ENCODE data around the gene ETV6. TPM values are rescaled to one million over a fixed set of nuclear protein-coding genes. Genes with fewer than 3 reads are reported as not detected.

ETV6 gene
- total and polyA plus RNA-seq, 9 of the 15 experiments (the other 6 are each of a cell fraction or from before 2014, with no cell fraction given) = 0.81 to 12.7 (median 4.1) TPM

DNA sequence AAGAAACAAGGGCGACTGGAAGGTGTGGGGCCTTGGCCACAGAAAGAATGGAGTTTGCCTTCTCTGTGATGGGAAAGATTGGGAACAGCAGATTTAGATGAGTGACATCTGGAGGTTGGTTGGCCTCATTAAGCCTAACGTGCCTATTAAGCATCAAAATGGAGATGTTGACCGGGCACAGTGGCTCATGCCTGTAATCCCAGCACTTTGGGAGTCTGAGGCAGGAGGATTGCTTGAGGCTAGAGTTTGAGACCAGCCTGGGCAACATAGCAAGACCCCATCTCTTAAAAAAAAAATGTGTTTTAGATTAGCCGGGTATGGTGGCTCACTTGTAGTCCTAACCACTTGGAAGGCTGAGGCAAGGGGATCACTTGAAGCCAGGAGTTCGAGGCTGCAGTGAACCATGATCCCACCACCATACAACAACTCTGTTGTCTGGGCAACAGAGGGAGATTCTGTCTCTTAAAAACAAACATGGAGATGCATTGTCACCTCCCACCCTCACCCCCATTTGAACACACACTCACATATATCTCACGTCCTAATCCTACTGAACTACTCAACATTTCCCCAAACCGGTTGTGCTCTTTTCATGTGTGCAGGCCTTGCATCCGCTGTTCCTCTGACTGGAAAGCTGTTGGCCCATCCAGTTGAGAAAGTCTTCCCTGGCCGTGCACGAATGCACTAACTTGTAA lies 172.1 kb downstream of the ETV6 start:
- intact Hi-C loops (cut with micrococcal nuclease) (no loop called here), in situ Hi-C loops (cut with MboI) (no loop called here)
- Histone ChIP-seq H3K79me2 (ENCODE audit: control insufficient read depth, insufficient read depth, low read length) (no peaks in the 10 kb centered on the region), H3K4me3 (no peak overlapping the region), H4K20me1 (replicated peaks; ENCODE audit: control insufficient read depth, insufficient read depth, low read length) (no peaks in the 10 kb centered on the region), H2AFZ (ENCODE audit: low read depth, low read length) (no peak overlapping the region), H3K9me3 (replicated peaks; ENCODE audit: control insufficient read depth, insufficient read depth, low read depth, low read length) (no peaks in the 10 kb centered on the region), H3K36me3 (ENCODE audit: control insufficient read depth, insufficient read depth, low read length) (no peaks in the 10 kb centered on the region), H3K4me1 (replicated peaks in 1 of 2; ENCODE audit: control insufficient read depth in 2 of 2, insufficient read depth in 2 of 2, low read length in 2 of 2) (peaks cover 0 to 5% of the 10 kb centered on the region in 2 experiments; a peak in 3 of 5 replicates), H3K27ac (ENCODE audit: extremely low read depth, low read depth, low read length) (no peak overlapping the region), H3K4me2 (ENCODE audit: insufficient read depth, low read length) (no peak overlapping the region), H3K9ac (ENCODE audit: insufficient read depth in 1 of 2, low read depth in 2 of 2, low read length in 2 of 2) (no peak overlapping the region), H3K9me1 (ENCODE audit: control insufficient read depth, insufficient read depth, low read length) (no peaks in the 10 kb centered on the region), H3K27me3 (ENCODE audit: control insufficient read depth in 2 of 2, insufficient read depth in 2 of 2, low read length in 2 of 2) (no peaks in the 10 kb centered on the region)
- BruUV-seq (replicated peaks) = no TSS peak
- ChIA-PET CTCF (ENCODE audit: low intra/inter-chr PET ratio) (no interaction called here), POLR2A (interaction anchor here (1.0 kb wide), 1 partner anchor 11 kb away, joined by 4 read pairs; no protein-coding TSS in a partner anchor)
- TF ChIP-seq TARDBP (IDR thresholded peaks at IDR 0.05) (no peak), ZNF121 (CRISPR knock-in tag; conservative IDR thresholded peaks at IDR 0.05) (peak; percentile 78), ZNF184 (CRISPR knock-in tag; IDR thresholded peaks at IDR 0.05) (no peak), OTX1 (CRISPR knock-in tag; IDR thresholded peaks at IDR 0.05) (no peak)
- ATAC-seq (no peak), FAIRE-seq (no peak), DNase-seq (ENCODE audit: extremely low read depth in 1 of 4, low spot score in 3 of 4) (no peak)
- 71% methylated on average over 10 of the region's 10 CpGs for WGBS (ENCODE audit: insufficient coverage, low coverage, missing lambda C conversion rate)

GRCh38 chr12:11822081-11822834 lies 172.8 kb downstream of the ETV6 start:
- no peak overlapping the region for H2AFZ ChIP-seq (ENCODE audit: low read depth, low read length)
- H3K9ac ChIP-seq (ENCODE audit: insufficient read depth in 1 of 2, low read depth in 2 of 2, low read length in 2 of 2) = no peak overlapping the region
- DNase-seq (ENCODE audit: extremely low read depth in 1 of 4, low spot score in 3 of 4) (no peak), ATAC-seq (no peak), FAIRE-seq (no peak)
- no peaks in the 10 kb centered on the region for H4K20me1 ChIP-seq (replicated peaks; ENCODE audit: control insufficient read depth, insufficient read depth, low read length)
- intact Hi-C loops (cut with micrococcal nuclease) (no loop called here), in situ Hi-C loops (cut with MboI) (no loop called here)
- H3K27ac ChIP-seq (ENCODE audit: extremely low read depth, low read depth, low read length) = no peak overlapping the region
- no peaks in the 10 kb centered on the region for H3K9me3 ChIP-seq (replicated peaks; ENCODE audit: control insufficient read depth, insufficient read depth, low read depth, low read length)
- POLR2A ChIA-PET = interaction anchor here (1.1 kb wide), 1 partner anchor 11 kb away, joined by 4 read pairs; no protein-coding TSS in a partner anchor
- CTCF ChIA-PET (ENCODE audit: low intra/inter-chr PET ratio) = no interaction called here
- H3K4me1 ChIP-seq (replicated peaks in 1 of 2; ENCODE audit: control insufficient read depth in 2 of 2, insufficient read depth in 2 of 2, low read length in 2 of 2) = peaks cover under 1 to 6% of the 10 kb centered on the region in 2 experiments; a peak in 3 of 5 replicates
- no TSS peak for BruUV-seq (replicated peaks)
- H3K9me1 ChIP-seq (ENCODE audit: control insufficient read depth, insufficient read depth, low read length) = no peaks in the 10 kb centered on the region
- H3K4me3 ChIP-seq = no peak overlapping the region
- H3K4me2 ChIP-seq (ENCODE audit: insufficient read depth, low read length) = no peak overlapping the region
- H3K27me3 ChIP-seq (ENCODE audit: control insufficient read depth in 2 of 2, insufficient read depth in 2 of 2, low read length in 2 of 2) = no peaks in the 10 kb centered on the region
- H3K79me2 ChIP-seq (ENCODE audit: control insufficient read depth, insufficient read depth, low read length) = no peaks in the 10 kb centered on the region
- TF ChIP-seq ZNF766 (CRISPR knock-in tag; conservative IDR thresholded peaks at IDR 0.05) (no peak), TAF7 (tag; IDR thresholded peaks at IDR 0.05) (no peak), NFIC (IDR thresholded peaks at IDR 0.05) (peak; percentile 59), ZNF197 (CRISPR knock-in tag; IDR thresholded peaks at IDR 0.05; ENCODE audit: low read depth) (no peak), ZNF511 (CRISPR knock-in tag; IDR thresholded peaks at IDR 0.05) (no peak)
- TF ChIP-seq, protein P1, sequence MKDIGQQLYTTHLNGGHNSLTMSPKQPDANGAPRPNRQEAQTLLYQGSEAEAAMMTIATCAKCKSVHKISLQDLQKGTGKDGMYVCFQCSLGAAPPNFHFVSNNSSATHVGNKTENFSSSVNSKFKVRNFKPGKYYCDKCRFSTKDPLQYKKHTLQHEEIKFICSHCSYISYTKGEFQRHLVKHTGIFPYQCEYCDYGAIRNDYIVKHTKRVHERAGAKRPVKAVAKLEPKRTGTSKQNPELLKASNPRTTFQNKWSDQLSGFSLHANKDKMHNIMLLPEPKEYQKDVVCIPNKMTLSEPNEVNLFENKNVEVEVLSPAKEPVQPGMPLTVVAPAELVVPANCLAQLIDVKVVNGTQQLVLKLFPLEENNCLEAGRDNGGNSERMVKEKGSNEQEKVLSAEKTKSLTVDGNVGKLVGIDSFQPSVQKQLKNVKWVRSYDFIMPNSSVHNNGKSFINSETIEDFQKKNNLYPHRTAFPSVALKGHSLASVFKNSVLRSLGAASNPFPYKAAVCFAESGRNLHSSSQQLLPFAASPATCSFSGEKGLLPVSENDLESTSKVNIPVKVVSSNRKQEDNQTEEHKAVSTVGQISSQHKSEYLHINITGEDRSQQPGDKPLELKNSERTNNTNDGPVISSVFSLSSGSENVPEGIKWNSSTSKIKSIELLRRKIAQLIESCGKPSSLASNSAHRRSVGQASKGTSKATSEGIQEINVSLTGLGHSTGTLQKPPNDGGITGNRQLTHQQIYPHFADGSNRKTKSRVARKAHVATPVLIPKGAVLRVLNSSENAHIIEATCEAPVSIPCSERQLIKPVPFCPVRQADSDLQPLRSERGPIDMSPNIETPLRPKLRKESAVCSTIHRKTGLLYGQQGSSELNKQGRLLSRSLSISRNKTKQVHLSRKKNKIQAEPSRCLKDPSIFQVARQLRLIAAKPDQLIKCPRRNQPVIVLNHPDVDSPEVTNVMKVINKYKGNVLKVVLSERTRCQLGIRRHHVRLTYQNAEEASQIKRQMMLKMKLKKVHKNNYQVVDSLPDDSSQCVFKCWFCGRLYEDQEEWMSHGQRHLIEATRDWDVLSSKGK (CRISPR knock-in tag; IDR thresholded peaks at IDR 0.05) = no peak
- 85% methylated on average over 13 of the region's 15 CpGs for WGBS (ENCODE audit: insufficient coverage, low coverage, missing lambda C conversion rate)
- H3K36me3 ChIP-seq (ENCODE audit: control insufficient read depth, insufficient read depth, low read length) = no peaks in the 10 kb centered on the region
